SKM-1 treated with dmso at 0.1 percent for 144 hours (cell line): ENCODE data around the gene MAMDC2.
A peak's percentile ranks its signal among the peaks of the same experiment; 100 is the strongest.

Experiments
- DNase-seq: peaks from one replicate; lab custom pipeline; 2025; ENCODE audit not compliant: unreplicated experiment; lab: John Stamatoyannopoulos, UW

Gene MAMDC2

GRCh38 chr9:70105147-70105546 is 61.5 kb downstream of the MAMDC2 start:
- DNase-seq, result no peak

GRCh38 chr9:70106571-70106970 is 62.9 kb downstream of the MAMDC2 start:
- DNase-seq, result no peak

- DNase-seq, result no peak
These were observed 63.9 kb downstream of the MAMDC2 start for GRCh38 chr9:70107558-70107957.

- DNase-seq, result no peak
These were observed 64.5 kb downstream of the MAMDC2 start for GRCh38 chr9:70108181-70108580.

- no peak for DNase-seq
These were observed 66.8 kb downstream of the MAMDC2 start for GRCh38 chr9:70110194-70111041.

GRCh38 chr9:70111042-70111602 is 67.5 kb downstream of the MAMDC2 start:
- no peak for DNase-seq

- DNase-seq, result no peak
These were observed 68.1 kb downstream of the MAMDC2 start for GRCh38 chr9:70111641-70112236.

- DNase-seq, result no peak
These were observed 69.3 kb downstream of the MAMDC2 start for GRCh38 chr9:70112981-70113380.

GRCh38 chr9:70113403-70114022 is 69.9 kb downstream of the MAMDC2 start:
- DNase-seq, result peak; percentile 21

- DNase-seq, result no peak
These were observed 71.2 kb downstream of the MAMDC2 start for GRCh38 chr9:70114898-70115297.

GRCh38 chr9:70117835-70118319 is 74.2 kb downstream of the MAMDC2 start:
- no peak for DNase-seq

GRCh38 chr9:70119786-70120185 is 76.1 kb downstream of the MAMDC2 start:
- DNase-seq, result no peak

GRCh38 chr9:70120834-70121510 is 77.3 kb downstream of the MAMDC2 start:
- no peak for DNase-seq

- DNase-seq, result no peak
These were observed 78.3 kb downstream of the MAMDC2 start for GRCh38 chr9:70121818-70122436.

GRCh38 chr9:70123695-70124094 is 80.0 kb downstream of the MAMDC2 start:
- DNase-seq, result no peak

GRCh38 chr9:70125621-70126263 is 82.1 kb downstream of the MAMDC2 start:
- DNase-seq, result no peak

- DNase-seq, result no peak
These were observed 83.4 kb downstream of the MAMDC2 start for GRCh38 chr9:70127036-70127435.

- DNase-seq, result no peak
These were observed 84.1 kb downstream of the MAMDC2 start for GRCh38 chr9:70127540-70128416.

GRCh38 chr9:70130266-70130665 is 86.6 kb downstream of the MAMDC2 start:
- no peak for DNase-seq
